ENCODE measurements around the gene OGG1.
A peak's percentile ranks its signal among the peaks of the same experiment; 100 is the strongest.

The OGG1 gene

GRCh38 chr3:9727743-9728142, 22.0 kb upstream of the OGG1 start:
- DNase-seq (ENCODE audit: low read depth), result peak; percentile 81

GRCh38 chr3:9729419-9729818, 20.3 kb upstream of the OGG1 start:
- no peak for DNase-seq (ENCODE audit: low read depth)

GRCh38 chr3:9730657-9731205, 19.0 kb upstream of the OGG1 start:
- DNase-seq (ENCODE audit: low read depth), result peak; percentile 65

- DNase-seq (ENCODE audit: low read depth), result peak; percentile 100
Observed at GRCh38 chr3:9731206-9732079, 18.3 kb upstream of the OGG1 start, which contains the start of gene BRPF1. BRPF1 (plus strand) TSS chr3:9731735; CDS start chr3:9734141, 2,406 bp downstream.

- DNase-seq (ENCODE audit: low read depth), result peak; percentile 15
Observed at GRCh38 chr3:9732080-9732739, 17.5 kb upstream of the OGG1 start.

- DNase-seq (ENCODE audit: low read depth), result peak; percentile 38
Observed at GRCh38 chr3:9732740-9733115, 17.0 kb upstream of the OGG1 start.

GRCh38 chr3:9736831-9737230, 12.9 kb upstream of the OGG1 start:
- peak; percentile 9 for DNase-seq (ENCODE audit: low read depth)

- DNase-seq (ENCODE audit: low read depth), result no peak
Observed at GRCh38 chr3:9739181-9739580, 10.6 kb upstream of the OGG1 start.

GRCh38 chr3:9742560-9742959, 7.2 kb upstream of the OGG1 start:
- DNase-seq (ENCODE audit: low read depth), result no peak

- no peak for DNase-seq (ENCODE audit: low read depth)
Observed at GRCh38 chr3:9743548-9743947, 6.2 kb upstream of the OGG1 start.

- DNase-seq (ENCODE audit: low read depth), result no peak
Observed at GRCh38 chr3:9744162-9744561, 5.6 kb upstream of the OGG1 start.

GRCh38 chr3:9745521-9745920, 4.2 kb upstream of the OGG1 start:
- DNase-seq (ENCODE audit: low read depth), result no peak

GRCh38 chr3:9746330-9746729, 3.4 kb upstream of the OGG1 start:
- peak; percentile 96 for DNase-seq (ENCODE audit: low read depth)

GRCh38 chr3:9747267-9747666, 2.5 kb upstream of the OGG1 start:
- peak; percentile 32 for DNase-seq (ENCODE audit: low read depth)

GRCh38 chr3:9748031-9748430, 1.7 kb upstream of the OGG1 start:
- no peak for DNase-seq (ENCODE audit: low read depth)

- peak; percentile 4 for DNase-seq (ENCODE audit: low read depth)
Observed at GRCh38 chr3:9749296-9749644, 482 bp upstream of the OGG1 start.

- peak; percentile 51 for DNase-seq (ENCODE audit: low read depth)
Observed at GRCh38 chr3:9750556-9751411, 1.0 kb downstream of the OGG1 start.

GRCh38 chr3:9754678-9755077, 4.9 kb downstream of the OGG1 start:
- peak; percentile 23 for DNase-seq (ENCODE audit: low read depth)

GRCh38 chr3:9757427-9757826, 7.7 kb downstream of the OGG1 start:
- DNase-seq (ENCODE audit: low read depth), result no peak

GRCh38 chr3:9760779-9761505, 11.2 kb downstream of the OGG1 start:
- no peak for DNase-seq (ENCODE audit: low read depth)

GRCh38 chr3:9761919-9762318, 12.2 kb downstream of the OGG1 start:
- DNase-seq (ENCODE audit: low read depth), result no peak

GRCh38 chr3:9762871-9763270, 13.1 kb downstream of the OGG1 start:
- no peak for DNase-seq (ENCODE audit: low read depth)

Measured in iris pigment epithelial cell (primary cell).